Ureter (tissue), 1 donor: ENCODE results near the gene VPS41. TPM values are rescaled to one million over a fixed set of nuclear protein-coding genes. Genes with fewer than 3 reads are reported as not detected.

ENCODE experiments used
- DNase-seq: peaks from one replicate; pipeline ENCODE4 v3.0.0-alpha.2; 2020; ENCODE audit warnings: low spot score
- total RNA-seq: library from RNA; stranded (reverse); gene quantifications from one replicate; pipeline ENCODE4 v1.2.4, GENCODE V29; 2023
- donor health status: DM: yes; HTN: yes; CAD: no.

The VPS41 gene
- total RNA-seq, 1 donor from 2014 or later, result 88.0 TPM

DNA sequence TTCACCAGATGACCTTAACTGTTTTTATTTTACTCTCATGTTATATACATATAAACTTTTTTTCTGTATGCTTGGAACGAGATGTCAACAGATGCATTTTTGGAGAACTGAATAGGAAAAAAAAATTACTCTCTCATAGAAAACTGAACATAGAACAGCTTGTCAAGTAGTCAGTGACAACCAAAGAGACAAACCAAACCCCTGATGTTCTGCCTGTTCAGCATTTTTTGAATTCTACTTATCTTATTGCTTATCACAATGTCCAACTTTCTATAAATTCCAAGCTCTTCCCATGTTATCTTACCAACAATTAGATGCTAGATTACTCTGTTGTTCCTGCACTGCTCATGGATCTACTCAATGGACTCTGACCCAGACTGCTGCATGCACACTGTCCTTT lies 95.2 kb downstream of the VPS41 start:
- DNase-seq, result no peak

DNA sequence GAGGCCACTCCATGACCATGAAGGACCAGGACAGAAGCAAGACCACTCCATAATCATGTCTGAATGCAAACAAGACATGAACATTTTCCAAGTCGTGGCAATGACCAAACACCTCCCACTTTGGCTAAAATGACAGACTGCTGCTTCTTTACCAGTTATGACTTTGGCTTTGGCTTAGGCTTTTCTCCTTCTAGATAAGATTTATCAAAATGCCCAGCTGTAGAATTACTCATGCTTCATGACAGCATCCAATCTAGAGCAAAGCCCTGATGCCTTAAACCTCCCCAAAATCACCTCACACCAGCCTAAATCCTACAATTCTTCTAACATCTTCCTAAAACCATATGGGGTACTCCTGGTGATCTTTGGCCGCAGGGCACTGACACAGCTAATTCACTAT lies 102.1 kb downstream of the VPS41 start:
- no peak for DNase-seq

DNA sequence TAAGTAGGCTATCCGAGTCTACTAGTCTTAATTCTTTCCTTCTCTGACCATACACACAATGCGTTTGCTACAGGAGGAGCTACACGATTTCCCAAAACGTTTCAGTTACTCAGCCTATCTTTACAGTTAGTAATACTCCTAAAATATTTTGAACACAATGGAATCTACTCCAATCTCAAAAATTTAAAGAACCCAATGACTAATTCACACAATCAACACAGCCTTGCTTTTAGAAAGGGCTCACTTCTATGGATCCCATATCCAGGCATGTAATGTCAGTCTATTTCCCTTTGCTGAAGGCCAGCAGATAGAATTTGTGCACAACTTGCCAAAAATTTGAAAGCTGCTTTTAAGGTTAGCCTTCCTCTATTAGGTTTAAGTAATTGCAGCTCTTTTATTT lies 107.2 kb downstream of the VPS41 start:
- no peak for DNase-seq

DNA sequence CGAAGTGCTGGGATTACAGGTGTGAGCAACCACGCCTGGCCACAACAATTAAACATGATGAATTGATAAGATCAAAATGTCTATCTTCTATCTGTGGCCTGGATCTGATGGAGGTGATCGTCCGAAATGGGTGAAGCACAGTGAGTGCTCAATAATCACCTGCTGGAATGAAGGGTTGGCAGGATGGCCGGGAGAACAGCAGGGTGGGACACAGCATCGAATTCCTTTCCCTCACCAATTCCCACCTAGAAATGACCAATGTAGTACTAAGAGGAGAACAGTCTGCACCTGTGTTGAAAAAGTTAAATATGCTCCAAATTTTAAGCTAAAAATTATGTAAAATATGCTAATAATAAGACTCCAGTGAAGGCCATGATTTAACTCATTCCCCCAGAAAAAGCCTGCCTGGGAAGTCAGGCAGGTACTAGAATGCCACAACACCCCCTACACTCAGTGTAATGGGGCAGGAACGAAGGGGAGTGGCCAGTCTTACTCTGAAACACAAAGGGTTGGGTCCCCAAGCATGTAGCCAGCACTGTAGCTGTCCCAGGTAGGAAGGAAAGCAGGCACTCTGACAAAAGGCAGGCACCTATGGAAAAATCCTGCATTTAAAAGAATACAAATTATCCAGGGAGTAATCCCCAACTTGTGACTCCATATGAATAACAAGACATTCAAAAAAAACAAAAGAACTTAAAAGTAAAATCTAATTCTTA lies 110.3 kb downstream of the VPS41 start:
- no peak for DNase-seq

DNA sequence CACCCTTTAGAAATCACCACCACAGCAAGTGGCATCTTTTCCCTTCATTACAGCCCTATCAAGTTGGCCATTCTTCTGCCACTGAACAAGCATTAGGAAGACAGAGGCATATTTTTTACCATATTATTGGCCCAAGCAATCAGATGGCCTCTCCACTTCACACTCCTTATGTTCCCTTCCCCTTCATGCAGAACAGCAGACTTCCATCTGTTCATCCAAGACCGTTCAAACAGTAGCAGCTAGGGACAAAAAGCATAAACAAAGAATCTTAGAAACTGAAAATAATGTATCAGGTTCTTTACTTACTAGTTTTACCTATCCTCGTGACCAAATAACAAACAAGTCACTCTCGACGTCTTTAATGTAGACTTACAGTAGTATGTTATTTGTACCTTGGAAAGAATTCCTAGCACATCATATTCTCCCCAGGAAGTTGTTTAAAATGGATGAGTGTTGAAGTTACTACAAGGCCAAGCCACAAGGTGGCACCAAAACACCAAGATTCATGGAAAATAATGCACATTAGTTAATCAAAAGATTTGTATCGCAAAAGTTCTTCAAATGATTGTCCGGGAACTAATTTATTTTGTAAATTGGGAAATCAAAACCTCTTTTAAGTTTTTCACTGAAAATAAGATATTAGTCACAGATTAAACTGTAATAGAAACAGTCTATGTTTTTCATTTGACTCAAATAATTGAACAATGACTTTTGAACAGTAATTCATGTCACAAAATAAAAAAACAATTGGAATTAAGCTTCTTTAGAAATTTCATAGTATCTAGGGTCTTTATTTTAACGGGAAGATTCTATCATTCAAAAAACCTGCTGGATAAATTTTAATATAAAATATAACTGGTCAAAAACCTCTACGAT lies 112.1 kb downstream of the VPS41 start:
- DNase-seq, result peak; percentile 46

DNA sequence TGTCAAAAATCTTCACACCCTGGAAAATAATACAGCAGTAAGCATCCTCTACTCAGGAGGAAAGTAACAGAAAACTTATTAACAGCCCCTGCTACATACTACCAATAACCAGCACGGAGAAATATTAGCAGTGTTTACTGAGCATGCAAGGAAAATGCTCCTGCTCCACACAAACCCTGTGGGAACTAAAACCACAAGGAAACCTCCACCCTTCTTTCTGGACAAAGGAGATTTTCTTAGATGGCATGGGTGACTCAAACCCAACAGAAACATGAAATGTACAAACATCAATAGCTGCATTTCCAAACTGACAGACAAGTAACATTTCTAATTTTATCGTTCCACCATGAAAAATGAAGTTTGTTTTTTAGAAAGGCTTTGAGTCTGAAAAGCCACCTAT lies 113.4 kb downstream of the VPS41 start:
- DNase-seq, result no peak

DNA sequence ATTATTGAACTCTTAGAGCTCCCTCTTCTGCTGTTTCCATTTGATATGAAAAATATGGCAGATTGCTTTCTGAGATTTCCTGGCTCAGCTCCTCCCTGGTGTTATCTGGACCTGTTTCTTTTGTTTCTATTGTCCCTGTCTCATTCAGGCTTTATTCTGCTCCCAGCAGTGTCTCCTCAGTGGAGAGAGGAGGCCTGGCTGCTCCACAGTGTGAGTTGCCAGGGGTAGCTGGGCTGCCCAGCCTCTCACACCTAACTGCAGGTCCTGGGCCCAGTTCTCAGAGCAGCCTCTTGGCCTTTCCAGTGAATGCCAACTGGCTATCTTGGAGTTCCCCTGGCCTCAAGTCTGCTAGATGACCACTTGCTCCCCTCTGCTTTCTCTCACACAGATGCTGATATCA lies 127.0 kb downstream of the VPS41 start:
- no peak for DNase-seq

DNA sequence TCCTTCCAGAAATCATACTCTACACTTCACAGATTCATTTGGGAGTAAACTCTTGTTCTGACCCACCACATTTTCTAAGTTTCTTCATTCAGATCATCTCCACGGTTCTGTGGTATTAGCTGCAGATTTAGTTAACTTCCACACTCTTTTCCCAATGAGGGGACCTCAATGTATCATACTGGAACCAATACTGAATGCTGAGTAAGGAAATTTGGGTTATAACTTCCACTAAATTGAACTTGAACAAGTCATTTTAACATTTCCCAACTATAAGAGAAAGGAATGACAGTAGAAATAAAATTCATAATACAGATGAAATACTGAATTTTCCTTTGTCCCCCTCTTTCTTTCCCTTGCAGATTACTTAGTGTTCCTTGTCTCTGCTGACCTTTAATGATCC lies 131.4 kb downstream of the VPS41 start:
- no peak for DNase-seq

DNA sequence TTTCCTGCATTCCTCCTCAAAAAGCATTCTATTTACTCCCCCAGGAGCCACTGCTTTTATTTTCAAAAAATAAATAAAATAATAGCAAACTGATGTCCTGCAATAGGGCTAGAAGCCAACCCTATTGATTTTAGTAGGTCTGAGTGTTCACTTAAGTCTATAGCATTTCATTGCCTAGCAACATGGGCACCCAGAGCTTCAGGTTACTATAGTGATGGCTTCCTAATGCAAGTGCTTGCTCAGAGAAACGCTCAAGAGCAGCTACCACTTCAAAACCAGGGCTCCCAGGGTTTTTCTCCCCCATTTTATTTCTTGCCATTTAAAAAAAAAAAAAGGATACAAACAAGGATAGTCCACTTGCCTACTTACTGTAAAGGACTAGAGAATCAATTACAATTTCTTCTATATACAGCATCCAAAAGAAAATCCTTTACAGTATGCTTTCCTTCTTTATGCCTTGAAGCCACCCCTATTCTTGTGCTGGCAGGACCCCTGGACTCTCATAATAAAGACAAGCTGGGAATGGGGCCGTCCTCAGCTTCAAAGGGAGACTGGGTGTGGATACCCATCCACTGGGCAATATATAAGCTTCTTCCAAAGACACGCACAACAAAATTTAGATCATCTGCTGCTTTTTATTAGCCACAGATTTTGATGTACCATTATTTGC lies 133.3 kb downstream of the VPS41 start:
- no peak for DNase-seq

DNA sequence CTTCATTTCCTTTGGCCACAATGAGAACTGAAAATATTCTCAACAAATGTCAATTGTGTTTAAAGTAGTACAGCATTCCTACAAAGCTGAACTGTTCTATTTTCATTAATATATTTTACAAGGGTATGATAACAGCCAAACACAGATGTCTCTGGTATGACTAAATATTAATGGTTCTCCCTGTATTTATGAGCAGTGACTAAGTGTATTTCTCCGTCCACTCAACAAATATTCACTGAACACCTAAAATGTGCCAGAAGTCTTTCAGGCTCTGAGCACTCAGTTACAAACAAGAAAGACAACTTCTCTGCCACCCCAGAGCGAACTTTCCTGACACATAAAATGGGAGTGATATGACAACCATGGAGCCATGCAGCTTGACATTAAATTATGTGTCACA lies 135.6 kb downstream of the VPS41 start:
- no peak for DNase-seq

DNA sequence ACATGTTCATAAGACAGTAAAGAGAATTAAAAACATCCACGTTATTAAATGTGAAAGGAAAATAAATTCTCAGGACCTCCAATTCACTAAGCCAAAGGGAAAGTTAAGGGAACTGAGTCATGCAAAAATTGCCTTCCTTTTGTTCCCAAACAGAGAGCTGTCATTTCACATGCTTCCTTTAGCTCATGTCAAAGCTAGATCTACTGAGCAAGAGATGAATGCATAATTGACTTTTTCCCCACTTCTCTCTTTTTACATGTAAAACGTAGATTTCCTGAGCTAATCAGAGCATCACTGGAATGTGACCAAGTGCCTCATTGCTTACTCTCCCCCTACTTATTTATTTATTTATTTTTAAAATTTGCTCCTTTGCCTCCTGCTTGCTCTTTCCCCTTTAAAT lies 148.8 kb downstream of the VPS41 start:
- DNase-seq, result no peak

DNA sequence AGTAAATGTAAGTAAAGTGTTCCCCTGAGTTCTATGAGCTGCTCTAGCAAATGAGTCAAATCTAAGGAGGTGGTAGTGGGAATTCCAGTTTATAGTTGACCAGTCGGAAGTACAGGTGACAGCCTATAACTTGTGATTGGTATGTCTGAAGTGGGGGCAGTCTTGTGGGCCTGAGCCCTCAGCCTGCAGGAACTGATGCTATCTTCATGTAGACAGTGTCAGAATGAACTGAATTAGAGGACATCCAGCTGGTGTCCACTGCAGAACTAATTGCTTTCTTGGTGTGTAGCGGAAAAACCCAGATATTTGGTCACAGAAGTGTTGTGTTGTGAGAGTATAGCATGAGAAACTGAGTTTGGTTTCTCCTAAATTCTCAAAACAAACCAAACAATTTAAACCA lies 150.0 kb downstream of the VPS41 start:
- no peak for DNase-seq

DNA sequence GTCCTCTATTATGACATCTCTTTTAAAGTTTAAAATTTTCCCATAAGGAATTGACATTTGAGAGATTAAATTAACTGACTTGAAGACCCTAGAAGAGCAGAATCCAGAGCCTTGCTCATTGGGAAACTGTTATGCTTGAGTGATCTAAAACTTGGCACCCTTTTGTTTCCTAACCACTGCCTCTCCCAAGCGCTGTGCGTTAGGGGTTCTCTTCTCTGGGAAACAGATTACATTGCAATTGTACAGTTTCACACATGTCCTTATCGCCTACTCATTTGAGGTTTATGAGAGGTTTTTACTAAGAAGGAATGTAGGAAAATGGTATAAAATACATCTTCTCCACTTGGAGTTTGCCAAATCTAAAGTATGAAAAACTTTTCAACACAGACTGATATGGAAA lies 151.1 kb downstream of the VPS41 start:
- DNase-seq, result no peak

DNA sequence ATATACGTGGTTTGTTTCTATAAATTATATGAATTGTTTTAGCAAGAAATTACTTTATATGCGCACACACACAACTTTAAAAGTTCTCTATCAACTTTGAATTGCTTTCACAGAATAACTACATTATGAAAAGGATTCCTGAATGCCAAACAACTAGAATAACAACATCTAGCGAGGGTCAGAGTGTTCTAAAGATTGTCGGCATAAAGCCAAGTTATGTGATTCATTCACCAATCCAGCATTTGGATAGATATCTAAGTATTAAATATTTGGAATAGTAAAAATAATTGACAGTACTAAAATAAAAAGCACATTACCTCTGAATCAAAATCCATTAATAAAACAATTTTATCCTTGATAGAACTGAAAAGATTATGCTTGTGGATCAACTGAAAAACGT lies 152.5 kb downstream of the VPS41 start:
- no peak for DNase-seq

DNA sequence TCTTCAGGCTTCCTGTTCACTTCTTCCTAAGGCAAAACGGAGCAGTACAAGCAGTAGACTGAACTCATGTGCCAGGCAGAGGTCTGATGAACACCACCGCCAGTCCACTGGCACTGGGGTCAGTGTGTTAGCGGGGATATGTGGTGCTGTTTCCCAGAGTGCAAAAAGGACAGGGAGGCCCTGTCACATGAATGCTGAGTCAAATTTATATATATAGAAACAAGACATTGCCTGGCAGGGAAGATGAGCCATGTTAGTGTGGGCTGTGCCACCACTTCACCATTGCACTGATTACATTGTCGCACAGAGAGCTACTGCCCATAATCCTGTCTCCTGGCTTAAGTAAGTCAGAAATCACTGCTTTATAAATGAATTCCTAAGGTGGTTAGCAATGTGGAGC lies 155.6 kb downstream of the VPS41 start:
- no peak for DNase-seq

DNA sequence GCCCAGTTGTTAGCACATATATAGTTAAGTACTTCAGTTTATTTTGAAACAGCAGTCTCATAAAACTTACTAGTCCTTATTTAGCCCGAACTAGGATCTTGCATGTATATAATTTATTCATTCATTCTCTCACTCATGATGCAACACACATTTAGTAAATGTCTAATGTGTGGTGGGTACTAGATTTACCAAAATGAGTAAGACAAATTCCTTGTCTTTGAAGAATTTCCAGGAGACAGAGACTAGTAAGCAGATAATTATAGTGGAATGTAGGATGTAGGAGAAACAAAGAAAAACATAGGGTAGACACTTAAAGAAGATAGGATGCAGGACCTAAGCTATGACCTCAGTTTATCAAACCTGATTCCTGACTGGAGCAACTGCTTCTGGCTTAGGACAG lies 157.6 kb downstream of the VPS41 start:
- no peak for DNase-seq

DNA sequence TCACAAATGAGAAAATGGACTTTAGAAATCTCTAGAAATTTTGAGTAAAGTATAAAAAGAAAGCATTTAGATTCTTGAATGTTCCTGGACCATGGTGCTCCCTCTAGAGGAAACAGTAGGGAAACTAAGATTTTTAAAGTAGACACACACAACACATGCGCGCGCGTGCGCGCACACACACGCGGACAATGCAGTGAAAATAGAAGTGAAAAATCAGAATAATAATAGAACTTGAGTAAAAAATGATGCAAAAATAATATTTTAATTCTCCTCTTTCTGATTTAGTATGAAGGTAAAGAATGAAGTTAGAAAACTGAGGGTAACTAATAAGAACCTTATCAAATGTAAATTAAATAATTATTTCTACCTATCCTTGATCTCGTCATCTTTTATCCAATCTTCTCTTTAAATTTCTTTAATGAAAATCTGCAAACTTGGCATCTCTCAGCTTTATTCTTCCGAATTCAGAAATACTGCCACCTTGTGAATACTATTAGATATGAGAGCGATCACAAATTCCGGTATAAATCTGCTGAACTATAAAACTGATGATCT lies 160.9 kb downstream of the VPS41 start:
- DNase-seq, result no peak

DNA sequence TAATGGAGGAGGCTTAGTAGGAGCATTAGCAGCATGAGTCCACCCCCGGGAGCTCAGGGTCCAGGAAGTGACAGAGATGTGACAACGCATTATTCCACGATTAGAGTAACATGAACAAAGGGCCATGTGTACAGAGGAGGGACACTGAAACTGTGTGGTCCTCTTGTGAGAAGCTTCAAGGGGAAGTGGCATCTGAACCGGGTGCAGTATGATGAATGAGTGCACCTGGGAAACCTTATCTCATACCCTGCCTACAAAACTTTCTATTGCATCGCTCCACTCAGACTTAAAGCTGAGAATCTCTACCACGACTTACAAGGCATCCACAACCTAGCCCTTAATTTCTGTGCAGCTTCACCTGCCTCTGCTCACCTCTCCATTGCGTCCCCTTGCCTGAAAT lies 162.6 kb downstream of the VPS41 start:
- no peak for DNase-seq

DNA sequence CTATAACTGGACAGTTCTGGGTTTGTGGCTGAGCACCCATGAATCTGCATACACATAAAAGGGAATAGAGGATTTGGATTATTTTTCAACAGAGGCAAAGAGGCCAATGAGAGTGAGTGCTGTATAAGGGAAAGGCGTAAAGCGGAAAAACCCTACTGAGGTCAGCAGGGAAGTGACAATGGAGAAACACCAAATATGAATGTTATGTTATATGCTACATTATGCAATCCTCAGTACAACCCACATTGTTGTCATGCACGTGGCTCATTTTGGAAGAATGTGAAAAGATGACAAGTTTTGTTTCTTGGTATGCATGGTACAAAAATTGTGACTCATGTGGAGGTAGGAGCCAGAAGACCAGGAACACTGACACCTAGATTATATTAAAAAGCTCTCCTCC lies 164.2 kb downstream of the VPS41 start:
- DNase-seq, result no peak

DNA sequence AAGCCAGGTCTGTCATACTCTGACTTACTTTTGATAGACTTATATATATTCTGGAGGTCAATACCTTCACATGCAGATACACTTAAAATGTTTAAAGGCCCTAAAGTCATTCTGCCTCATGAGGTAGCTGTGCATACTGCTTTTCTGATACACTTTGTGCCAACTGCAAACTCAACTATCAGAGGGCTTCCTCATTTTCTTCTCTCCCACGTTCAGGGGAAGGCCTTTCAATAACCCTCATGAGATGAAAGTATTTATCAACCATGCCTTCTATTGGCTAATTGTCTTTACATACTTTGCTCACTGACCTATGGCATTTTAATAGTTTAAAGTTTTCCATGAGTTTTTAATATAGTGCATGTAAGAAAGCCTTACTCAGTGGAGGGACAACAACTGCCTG lies 165.1 kb downstream of the VPS41 start:
- DNase-seq, result no peak

DNA sequence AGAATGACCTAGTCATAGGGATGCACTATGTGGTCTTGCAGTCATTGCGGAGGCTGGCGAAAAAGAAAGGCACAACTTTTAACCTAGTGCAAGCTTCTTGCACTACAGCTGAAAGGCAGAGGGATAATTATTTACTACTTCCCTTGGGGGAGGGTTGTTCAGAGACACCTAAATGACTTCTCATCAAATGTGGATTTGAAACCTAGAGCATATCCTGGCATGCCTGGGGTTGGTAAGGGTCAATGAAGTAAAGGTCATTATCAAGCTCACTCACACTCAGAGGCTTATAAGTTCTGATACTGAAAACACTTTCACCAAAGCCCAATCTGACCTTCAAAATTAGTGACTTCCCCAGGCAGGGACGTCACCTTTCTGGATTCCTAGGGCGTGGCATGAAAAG lies 168.9 kb downstream of the VPS41 start:
- DNase-seq, result no peak

DNA sequence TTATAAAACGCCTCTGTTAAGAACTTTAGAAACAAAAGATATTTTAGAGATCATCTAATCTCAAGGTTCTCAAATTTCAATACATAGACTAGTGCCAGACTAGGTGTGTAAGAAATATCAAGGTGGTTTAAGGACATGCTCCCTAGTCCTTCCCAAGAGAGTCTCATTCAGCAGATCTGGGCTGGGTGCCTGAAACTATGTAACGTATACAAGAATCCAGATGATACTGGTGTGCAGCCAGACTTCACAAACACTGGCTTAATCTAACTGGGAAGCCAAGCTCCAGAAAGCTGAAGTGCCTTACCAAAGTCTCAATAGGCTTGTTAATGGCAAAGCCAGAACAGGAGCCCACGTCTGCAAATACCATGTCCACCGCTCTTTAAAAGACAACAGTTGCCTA lies 172.9 kb downstream of the VPS41 start:
- no peak for DNase-seq

DNA sequence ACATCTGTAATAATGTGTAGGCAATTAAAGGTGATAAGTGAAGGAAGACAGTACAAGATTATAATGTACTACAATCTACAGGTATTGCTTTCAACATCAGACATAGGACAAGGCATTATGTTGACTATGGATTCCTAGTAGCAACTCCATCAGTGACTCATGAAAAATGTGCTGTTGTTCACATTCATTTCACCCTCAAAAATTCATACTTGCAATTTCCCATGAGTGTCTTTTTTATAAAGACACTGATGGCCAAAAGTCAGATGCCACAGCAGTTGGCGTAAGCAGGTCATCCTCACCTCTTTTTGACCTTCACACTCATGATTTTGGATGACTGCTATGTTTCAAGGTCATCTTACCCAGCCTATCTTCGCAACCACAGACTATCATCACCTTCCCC lies 177.8 kb downstream of the VPS41 start:
- DNase-seq, result no peak
